ENCODE data around the gene GRHPR.

- TF ChIP-seq CTCF (IDR thresholded peaks at IDR 0.05; ENCODE audit: insufficient read depth, low read length, poor library complexity, severe bottlenecking), result no peak
- TF ChIP-seq EZH2phosphoT487 (conservative IDR thresholded peaks at IDR 0.05; ENCODE audit: low read length), result no peak
Observed at GRCh38 chr9:37433867-37434371, 11.4 kb downstream of the GRHPR start.
